Common myeloid progenitor, CD34-positive (primary cell): ENCODE results near the gene RPS10.

ENCODE experiments used
- CTCF ChIA-PET: fragments of 350-600 bp; sonication (Branson Sonifier 250); formaldehyde crosslinking; loops from one replicate; lab custom pipeline; 2021; ENCODE audit warnings: antibody characterized with exemption; lab: Charles Lee
- POLR2A ChIA-PET: fragments of 350-600 bp; sonication (Branson Sonifier 250); formaldehyde crosslinking; loops from one replicate; lab custom pipeline; 2021; ENCODE audit warnings: antibody characterized with exemption; lab: Charles Lee
- DNase-seq, 3 donors: peaks; one replicate each; pipeline versions ENCODE4 v3.0.0 to v3.0.0-alpha.2; 2013
- H3K27ac ChIP-seq, 2 experiments: 1 replicate in 1 of 2; 2 replicates in 1 of 2; pipeline ENCODE4 v1.7.0; 2013; ENCODE audit warnings: inconsistent platforms in 2 of 2, low read length in 2 of 2, mild to moderate bottlenecking in 2 of 2, low read depth in 1 of 2, moderate library complexity in 1 of 2; ENCODE audit not compliant: severe bottlenecking in 2 of 2, insufficient read depth in 1 of 2, poor library complexity in 1 of 2
- H3K27me3 ChIP-seq, 5 experiments: replicated peaks in 2 of 5; 1 replicate in 3 of 5; 2 replicates in 2 of 5; pipeline versions ENCODE4 v1.6.1 to v1.7.0; 2013; ENCODE audit warnings: low read length in 4 of 5, mild to moderate bottlenecking in 2 of 5, moderate library complexity in 2 of 5, inconsistent platforms in 1 of 5; ENCODE audit not compliant: insufficient read depth in 5 of 5, control insufficient read depth in 4 of 5
- H3K36me3 ChIP-seq, 4 experiments: 1 replicate in 2 of 4; 2 replicates in 2 of 4; pipeline versions ENCODE4 v1.6.1 to v1.7.0; 2013; ENCODE audit warnings: low read length in 3 of 4, control low read depth in 1 of 4, mild to moderate bottlenecking in 1 of 4; ENCODE audit not compliant: control insufficient read depth in 4 of 4, insufficient read depth in 4 of 4
- H3K4me1 ChIP-seq, 4 experiments: 1 replicate in 3 of 4; 2 replicates in 1 of 4; pipeline versions ENCODE4 v1.6.1 to v1.7.1; 2013; ENCODE audit warnings: low read length in 3 of 4, mild to moderate bottlenecking in 3 of 4, control low read depth in 1 of 4, inconsistent platforms in 1 of 4, moderate library complexity in 1 of 4; ENCODE audit not compliant: control insufficient read depth in 4 of 4, insufficient read depth in 4 of 4; ENCODE audit errors: control extremely low read depth in 1 of 4
- H3K4me3 ChIP-seq, 7 experiments: 1 replicate in 4 of 7; 2 replicates in 3 of 7; pipeline versions ENCODE4 v1.5.1 to v1.7.0; 2013; ENCODE audit warnings: mild to moderate bottlenecking in 7 of 7, low read length in 6 of 7, moderate library complexity in 6 of 7, inconsistent platforms in 2 of 7, low read depth in 2 of 7, control low read depth in 1 of 7; ENCODE audit not compliant: insufficient read depth in 4 of 7, control insufficient read depth in 1 of 7; ENCODE audit errors: extremely low read depth in 1 of 7
- H3K9me3 ChIP-seq, 5 experiments: 1 replicate in 4 of 5; 2 replicates in 1 of 5; pipeline versions ENCODE4 v1.6.1 to v1.7.1; 2013; ENCODE audit warnings: low read length in 4 of 5, mild to moderate bottlenecking in 2 of 5, inconsistent platforms in 1 of 5, low read depth in 1 of 5, moderate library complexity in 1 of 5; ENCODE audit not compliant: control insufficient read depth in 4 of 5, insufficient read depth in 2 of 5; ENCODE audit errors: control extremely low read depth in 1 of 5
- WGBS: methylation state at CpG from one replicate; pipeline ENCODE4 v1.1.5; 2013; ENCODE audit not compliant: insufficient coverage; 5-methylcytosine and 5-hydroxymethylcytosine counted together

The RPS10 gene

DNA sequence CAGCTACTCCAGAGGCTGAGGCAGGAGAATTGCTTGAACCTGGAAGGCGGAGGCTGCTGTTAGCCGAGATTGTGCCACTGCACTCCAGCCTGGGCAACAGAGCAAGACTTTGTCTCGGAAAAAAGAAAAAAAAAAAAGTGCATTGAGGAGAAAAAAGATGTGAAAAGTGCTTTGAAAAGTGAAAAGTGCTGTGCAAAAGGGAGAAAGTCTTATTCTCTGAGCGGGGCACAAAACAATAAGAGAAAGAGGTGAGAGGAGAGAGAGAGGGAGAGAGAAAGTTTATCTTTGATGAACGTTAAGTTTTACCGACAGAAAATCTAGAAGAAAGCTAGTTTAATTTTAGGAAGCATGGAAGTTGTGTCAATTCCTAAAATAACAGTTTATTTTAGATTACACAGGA lies 36.1 kb upstream of the RPS10 start:
- no peak for DNase-seq
- WGBS, result 95% methylated on average over 6 of the region's 6 CpGs
- peaks cover 0 to 12% (median 11%) of the 10 kb centered on the region in 4 experiments for H3K4me1 ChIP-seq
- CTCF ChIA-PET, result interaction anchor here (0.8 to 8.1 kb wide), 7 partner anchors 10 to 150 kb away, joined by 3 to 70 read pairs (median 4); no protein-coding TSS in a partner anchor
- H3K27ac ChIP-seq, result no peak overlapping the region
- peaks cover 0 to 31% (median 9%) of the 10 kb centered on the region in 5 experiments for H3K27me3 ChIP-seq
- no peaks in the 10 kb centered on the region for H3K9me3 ChIP-seq
- POLR2A ChIA-PET, result no interaction called here
- H3K4me3 ChIP-seq, result no peak overlapping the region
- H3K36me3 ChIP-seq, result no peaks in the 10 kb centered on the region

DNA sequence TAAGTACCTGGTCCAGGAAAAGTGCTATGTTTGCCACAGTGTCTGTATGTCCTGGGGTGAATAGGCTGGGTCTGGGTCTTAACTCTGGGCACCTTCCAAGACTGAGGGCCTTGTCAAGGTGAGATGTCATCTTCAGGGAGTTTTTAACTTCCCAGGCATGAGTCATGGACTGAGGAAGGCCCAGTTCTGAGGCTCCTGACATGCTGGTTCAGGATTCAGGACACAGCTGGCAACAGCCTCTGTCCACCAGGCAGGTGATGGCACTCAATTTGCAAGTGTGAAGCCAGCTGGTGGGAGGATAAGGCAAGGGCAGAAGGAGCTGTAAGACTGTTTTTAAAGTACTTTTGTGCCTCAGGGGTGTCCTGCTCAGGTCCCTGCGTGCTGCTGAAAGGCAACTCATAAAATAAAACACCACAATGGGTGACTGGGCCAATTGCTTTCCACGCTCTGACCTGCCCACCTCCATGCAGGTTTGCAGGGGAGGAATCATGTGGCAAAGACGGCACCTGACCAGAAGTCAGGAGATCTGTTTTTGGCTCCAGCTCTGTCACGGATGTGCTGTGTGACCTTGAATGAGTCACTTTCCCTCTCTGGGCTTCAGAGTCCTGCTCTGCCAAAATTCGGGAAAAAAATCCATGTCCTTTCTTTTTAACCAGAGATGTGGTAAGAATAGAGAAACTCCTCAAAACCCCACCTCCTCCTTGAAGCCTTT lies 35.1 kb upstream of the RPS10 start:
- no peak overlapping the region for H3K27ac ChIP-seq
- CTCF ChIA-PET, result interaction anchor here (0.9 to 8.1 kb wide), 16 partner anchors 9 to 780 kb away, joined by 3 to 70 read pairs (median 5); no protein-coding TSS in a partner anchor
- peaks cover 0 to 8% (median 7%) of the 10 kb centered on the region in 4 experiments for H3K4me1 ChIP-seq
- WGBS, result 92% methylated on average over 5 of the region's 5 CpGs
- no peak for DNase-seq
- peaks cover 0 to 23% (median 6%) of the 10 kb centered on the region in 5 experiments for H3K27me3 ChIP-seq
- no peaks in the 10 kb centered on the region for H3K36me3 ChIP-seq
- no peak overlapping the region for H3K4me3 ChIP-seq
- H3K9me3 ChIP-seq, result no peaks in the 10 kb centered on the region
- POLR2A ChIA-PET, result no interaction called here

DNA sequence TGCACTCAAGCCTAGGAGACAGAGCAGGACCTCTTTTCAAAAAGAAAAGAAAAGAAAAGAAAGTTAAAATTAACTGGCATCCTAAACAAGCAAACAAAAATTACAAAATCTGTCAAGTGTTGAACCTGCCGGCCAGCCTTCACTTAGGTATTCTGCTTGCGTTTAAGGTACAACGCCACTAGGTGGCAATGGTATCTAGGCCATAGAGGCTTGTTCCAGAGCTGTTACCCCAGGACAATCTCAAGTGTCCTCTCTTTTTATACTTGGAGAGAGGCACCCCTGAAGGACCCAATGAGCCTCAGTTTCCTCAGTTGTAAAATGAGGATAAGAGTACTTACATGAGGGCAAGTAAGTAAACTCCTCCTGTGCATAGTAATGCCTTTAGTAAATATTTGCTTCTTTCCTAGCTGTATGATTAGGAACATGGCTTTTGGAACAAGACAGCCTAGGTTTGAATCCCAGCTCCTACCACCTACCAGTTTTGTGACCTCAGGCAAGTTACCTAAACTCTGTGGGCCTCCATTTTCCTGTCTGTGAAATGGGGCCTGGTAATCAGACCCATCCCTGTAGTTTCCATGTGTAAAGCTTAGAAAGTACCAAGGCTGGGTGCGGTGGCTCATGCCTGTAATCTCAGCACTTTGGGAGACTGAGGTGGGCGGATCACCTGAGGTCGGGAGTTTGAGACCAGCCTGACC lies 34.2 kb upstream of the RPS10 start:
- CTCF ChIA-PET, result interaction anchor here (0.7 to 8.1 kb wide), 21 partner anchors 9 to 780 kb away, joined by 3 to 70 read pairs (median 4); no protein-coding TSS in a partner anchor
- 28% methylated on average over 4 of the region's 6 CpGs for WGBS
- no peak overlapping the region for H3K4me3 ChIP-seq
- no peaks in the 10 kb centered on the region for H3K36me3 ChIP-seq
- no peaks in the 10 kb centered on the region for H3K9me3 ChIP-seq
- peaks cover 0 to 1% (median under 1%) of the 10 kb centered on the region in 4 experiments for H3K4me1 ChIP-seq
- H3K27me3 ChIP-seq, result peaks cover 0 to 16% (median 4%) of the 10 kb centered on the region in 5 experiments
- peak; percentile 61 to 85 (median 78) for DNase-seq
- H3K27ac ChIP-seq, result no peak overlapping the region
- POLR2A ChIA-PET, result no interaction called here

DNA sequence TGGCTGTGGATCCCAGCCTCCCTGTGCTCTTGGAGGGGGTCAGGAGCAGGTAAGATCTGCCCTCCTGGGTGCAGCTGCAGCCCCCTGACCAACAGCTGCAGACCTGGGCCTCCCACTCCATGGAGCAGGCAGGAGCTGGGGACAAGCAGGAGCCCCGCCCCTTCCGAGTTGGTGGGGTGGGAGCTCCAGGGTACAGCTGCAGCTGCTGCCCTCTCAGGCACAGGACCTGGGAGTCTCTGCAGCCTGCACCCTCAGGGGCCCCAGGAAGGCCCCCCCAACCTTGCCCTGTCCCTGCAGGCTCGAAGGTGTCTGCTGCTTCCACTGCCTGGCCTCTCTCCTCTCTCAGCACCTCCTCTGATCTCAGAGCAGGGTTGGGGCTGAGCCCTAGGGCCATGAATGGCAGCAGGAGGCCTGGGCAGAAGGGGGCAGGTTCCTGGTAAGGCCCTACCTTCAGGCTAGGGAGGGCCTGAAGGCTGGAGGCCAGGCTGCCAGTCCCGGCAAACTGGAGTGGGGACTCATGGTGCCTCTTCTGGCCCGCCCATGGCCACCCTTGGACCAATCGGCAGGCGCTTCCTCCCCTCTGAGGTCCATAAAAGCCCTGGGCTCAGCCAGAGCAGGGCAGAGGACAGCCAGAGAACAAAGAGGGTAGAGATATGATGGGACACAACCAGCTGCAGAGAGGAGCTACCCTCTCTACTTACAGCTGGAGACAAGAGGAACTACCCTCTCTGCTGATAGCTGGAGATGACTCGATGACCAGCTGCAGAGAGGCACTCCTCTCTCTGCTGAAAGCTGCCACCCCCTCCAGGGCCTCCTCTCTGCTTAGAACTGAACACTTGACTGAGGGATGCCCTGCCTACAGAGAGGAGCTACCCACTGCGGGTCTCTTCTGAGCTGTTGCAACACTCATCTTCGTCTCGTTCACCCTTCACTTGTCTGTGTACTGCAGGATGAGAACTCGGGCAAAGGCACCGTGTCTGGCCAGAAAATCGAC lies 32.2 kb upstream of the RPS10 start:
- POLR2A ChIA-PET, result no interaction called here
- no peaks in the 10 kb centered on the region for H3K36me3 ChIP-seq
- CTCF ChIA-PET, result interaction anchor here (0.8 to 8.1 kb wide), 7 partner anchors 8 to 155 kb away, joined by 3 to 70 read pairs (median 3); partner anchors contain the start of gene PACSIN1
- H3K4me1 ChIP-seq, result no peaks in the 10 kb centered on the region
- no peak overlapping the region for H3K4me3 ChIP-seq
- no peaks in the 10 kb centered on the region for H3K9me3 ChIP-seq
- 92% methylated on average over 14 of the region's 14 CpGs for WGBS
- H3K27me3 ChIP-seq, result peaks cover 0 to 5% (median 0%) of the 10 kb centered on the region in 5 experiments
- DNase-seq, result peak in 1 of 3 donors; percentile 29
- H3K27ac ChIP-seq, result no peak overlapping the region

DNA sequence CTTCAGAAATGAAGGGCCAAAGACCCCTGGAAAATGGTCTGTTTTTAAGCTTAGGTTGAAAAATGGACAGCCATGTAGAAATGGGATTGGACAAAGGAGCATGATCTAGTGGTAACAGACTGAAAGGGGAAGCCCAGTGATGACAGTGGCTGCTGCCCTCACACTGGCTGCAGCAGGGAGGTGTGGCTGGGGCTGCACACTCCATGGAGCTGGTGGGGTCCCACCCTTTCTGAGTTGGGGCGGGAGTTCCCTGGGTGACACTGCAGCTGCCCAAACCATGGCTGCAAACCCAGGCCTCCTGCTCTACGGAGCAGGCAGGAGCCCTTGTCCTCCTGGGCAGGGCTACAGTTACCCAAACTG lies 31.5 kb upstream of the RPS10 start:
- no peak overlapping the region for H3K4me3 ChIP-seq
- ChIA-PET POLR2A (no interaction called here), CTCF (interaction anchor here (0.8 to 8.1 kb wide), 5 partner anchors 8 to 155 kb away, joined by 3 to 70 read pairs (median 3); partner anchors contain the start of gene PACSIN1)
- peak in 2 of 3 donors; percentile 34 to 36 for DNase-seq
- H3K36me3 ChIP-seq, result no peaks in the 10 kb centered on the region
- peaks cover 0 to under 1% (median 0%) of the 10 kb centered on the region in 5 experiments for H3K27me3 ChIP-seq
- H3K9me3 ChIP-seq, result no peaks in the 10 kb centered on the region
- no peaks in the 10 kb centered on the region for H3K4me1 ChIP-seq
- 100% methylated on average over 1 of the region's 2 CpGs for WGBS
- no peak overlapping the region for H3K27ac ChIP-seq

DNA sequence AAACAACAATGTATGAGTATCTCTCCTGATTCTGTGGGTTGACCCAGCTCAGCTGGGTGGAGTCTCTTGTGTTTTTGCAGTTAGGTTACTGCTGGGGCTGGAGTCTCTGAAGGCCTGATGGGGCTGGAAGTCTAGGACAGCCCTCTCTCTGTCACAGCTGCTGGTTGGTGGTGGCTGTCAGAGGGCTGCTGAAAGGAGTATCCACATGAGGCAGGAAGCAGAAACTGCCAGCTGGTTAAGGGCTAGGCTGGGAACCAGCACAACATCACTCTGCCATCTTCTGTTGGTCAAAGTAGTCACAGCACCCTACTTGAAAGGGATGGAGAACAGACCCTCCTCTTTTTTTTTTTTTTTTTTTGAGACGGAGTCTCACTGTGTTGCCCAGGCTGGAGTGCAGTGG lies 30.0 kb upstream of the RPS10 start:
- POLR2A ChIA-PET, result interaction anchor here (0.7 kb wide), 1 partner anchor 13 kb away, joined by 3 read pairs; no protein-coding TSS in a partner anchor

More for the DNA sequence above, 30.0 kb upstream of the RPS10 start:
- Histone ChIP-seq H3K27ac (no peak overlapping the region), H3K9me3 (peaks cover 0 to 2% (median 0%) of the 10 kb centered on the region in 5 experiments), H3K4me1 (no peaks in the 10 kb centered on the region), H3K36me3 (no peaks in the 10 kb centered on the region), H3K27me3 (no peaks in the 10 kb centered on the region), H3K4me3 (no peak overlapping the region)
- DNase-seq, result peak; percentile 11 to 44 (median 26)
- CTCF ChIA-PET, result interaction anchor here (4.6 kb wide), 1 partner anchor 10 kb away, joined by 31 read pairs; no protein-coding TSS in a partner anchor
- whole genome bisulfite sequencing, result no CpG with 5 or more reads among the region's 1 CpG
